Activated CD4-positive, alpha-beta T cell treated with anti-CD3 and anti-CD28 coated beads for 4 hours (primary cell): ENCODE measurements around the gene TBC1D4.

Experiments used
- DNase-seq, 2 donors: peaks; one replicate each; pipeline ENCODE4 v3.0.0-alpha.2; 2020

Gene TBC1D4

DNA sequence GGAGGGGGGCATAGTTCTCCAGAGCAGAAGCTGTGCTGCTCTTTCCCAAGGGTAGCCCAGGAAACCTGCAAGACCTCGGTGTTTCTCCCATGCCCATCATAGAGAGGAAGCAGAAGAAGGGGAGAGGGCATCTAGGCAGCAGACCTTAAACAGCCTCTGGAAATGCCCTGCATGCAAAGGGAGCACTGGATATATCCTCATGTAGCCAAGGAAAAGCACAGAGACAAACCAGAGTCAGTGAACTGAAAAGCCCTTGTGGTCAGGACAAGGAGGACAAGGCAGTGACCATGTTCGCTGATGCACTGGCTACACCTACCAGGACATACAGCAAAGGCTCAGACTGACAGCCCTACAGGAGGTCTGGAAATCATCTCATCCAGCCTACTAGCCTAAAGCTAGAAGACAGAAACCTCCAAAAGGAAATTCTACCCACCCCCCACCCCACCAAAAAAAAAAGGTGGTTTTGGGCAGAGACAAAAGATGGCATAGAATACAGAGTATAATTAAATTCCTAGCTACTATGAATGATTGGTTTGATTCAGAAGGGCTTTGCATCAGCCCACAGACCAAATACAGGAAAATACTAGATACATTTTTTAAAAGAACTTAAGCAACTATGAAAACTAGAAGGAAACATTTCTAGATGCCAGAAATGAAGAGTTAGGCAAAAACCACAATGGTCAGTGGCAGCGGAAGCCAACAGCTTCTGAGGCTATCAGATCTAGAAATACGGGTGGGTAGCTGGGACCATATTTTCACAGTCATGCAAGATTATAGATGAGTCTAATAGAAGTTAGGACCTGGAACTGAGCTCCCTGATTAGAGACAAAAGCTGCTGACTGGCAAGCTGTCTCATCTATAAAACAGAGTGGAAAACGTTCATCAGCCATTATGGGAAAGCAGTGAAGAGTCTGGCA lies 4.4 kb upstream of the TBC1D4 start:
- DNase-seq: no peak

DNA sequence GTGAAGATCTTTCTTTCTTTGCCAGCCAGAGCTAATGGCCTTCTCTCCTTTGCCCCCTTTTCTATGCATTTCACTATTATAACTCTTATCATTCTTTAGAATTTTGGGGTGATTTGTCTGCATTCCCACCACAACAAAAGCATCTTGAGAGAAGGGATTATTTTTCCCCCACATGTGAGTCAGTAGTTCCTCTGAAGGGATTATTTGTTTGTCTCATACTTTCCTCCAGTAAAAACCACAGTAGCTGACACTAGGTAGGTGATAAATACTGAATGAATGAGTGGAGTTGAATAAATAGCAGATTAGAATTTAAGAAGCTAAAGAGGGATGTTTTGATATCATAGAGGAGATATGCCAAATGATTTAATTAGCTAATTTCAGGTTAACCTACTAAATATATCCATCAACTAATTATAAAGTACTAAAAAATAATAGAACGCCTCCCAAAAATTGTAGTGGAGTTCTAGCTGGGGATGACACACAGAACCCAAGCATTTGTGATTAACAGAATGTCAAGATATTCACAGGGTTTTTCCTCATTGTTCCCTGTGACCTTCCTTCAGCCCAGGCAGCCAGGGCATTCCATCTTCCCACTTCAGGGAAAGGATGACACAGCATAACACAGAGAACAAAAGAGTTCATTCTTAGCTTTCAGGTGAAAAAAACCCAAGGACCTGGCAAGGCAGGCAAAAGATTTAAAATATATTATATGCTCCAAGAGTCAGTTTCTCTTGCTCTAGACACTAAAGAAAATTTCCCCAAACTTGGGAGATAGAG lies 3.5 kb upstream of the TBC1D4 start:
- no peak for DNase-seq

DNA sequence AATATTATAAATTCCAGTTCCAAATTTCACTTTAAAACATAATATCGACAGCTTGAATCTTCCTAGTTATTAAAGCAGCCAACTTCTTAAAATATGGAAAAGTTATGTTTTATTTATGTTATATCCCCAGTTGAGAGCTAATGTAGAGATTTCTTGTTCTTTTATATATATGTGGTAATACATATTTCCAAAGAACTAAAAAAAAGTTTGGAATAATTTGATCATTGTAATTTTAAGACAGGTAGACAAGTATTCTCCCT lies 781 bp upstream of the TBC1D4 start:
- DNase-seq: no peak

DNA sequence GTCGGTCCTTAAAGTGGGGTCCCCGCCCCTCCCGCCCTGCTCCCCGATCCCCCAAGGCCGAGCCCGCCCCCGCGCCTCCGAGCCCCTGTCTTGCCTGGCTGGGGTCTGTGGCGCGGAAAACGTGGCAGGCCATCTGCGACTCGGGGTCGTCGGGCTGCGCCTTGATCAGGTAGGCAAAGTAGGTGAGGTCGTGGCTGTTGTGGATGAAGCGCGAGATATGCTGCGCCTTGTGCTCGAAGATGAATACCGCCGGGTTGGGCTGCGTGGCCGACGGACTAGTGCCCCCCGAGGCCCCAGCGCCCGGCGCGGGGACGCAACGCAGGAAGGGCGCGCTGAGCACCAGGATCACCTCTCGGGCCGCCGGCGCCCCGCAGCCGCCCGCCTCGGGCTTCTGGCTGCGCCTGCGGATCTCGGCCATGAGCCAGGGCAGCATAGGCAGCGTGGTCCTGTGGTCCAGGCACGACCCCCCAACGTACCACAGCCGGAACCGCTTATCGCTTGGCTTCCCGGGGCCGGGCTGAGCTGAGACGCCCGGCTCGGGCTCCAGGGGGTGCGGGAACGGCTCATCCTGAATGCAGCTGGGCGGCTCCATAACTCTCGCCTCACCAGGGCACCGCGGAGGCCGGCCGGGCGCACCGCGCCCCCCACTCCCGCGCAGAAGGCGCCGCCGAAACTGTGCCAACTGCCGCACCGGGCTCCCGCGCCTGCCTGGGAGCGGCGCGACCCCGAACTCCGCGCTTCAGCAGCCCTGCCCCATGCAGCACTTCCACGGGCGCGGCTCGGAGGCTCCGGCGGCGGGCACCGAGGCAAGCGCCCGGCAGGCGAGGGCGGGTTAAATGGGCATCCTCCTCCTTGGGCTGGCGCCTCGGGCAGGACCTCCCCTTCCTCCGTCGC lies 546 bp downstream of the TBC1D4 start:
- peak; percentile 3 to 4 for DNase-seq

DNA sequence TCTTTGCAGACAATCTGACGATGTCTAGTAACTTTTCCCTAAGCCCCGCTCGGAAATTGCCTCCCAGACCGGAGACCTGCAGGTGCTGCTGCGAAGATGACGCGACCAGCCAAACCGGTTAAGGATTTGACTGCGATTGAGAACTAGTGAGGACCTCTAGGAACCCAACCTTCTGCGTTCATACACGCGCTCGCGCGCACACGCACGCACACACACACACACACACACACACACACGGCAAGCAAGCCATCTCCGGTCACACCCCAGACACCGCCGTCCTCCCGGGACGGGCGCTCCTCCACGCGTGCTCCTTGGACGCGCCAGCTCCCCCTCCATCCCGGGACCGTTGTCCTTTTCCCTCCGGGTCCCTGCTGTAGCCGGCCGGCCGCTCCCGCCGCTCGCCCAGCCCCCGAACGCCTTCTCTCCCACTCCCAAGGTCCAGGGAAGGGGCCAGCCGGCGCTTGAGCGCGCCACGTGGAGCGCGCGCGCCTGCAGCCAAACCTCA lies 1.2 kb downstream of the TBC1D4 start:
- peak in 1 of 2 donors; percentile 19 for DNase-seq

DNA sequence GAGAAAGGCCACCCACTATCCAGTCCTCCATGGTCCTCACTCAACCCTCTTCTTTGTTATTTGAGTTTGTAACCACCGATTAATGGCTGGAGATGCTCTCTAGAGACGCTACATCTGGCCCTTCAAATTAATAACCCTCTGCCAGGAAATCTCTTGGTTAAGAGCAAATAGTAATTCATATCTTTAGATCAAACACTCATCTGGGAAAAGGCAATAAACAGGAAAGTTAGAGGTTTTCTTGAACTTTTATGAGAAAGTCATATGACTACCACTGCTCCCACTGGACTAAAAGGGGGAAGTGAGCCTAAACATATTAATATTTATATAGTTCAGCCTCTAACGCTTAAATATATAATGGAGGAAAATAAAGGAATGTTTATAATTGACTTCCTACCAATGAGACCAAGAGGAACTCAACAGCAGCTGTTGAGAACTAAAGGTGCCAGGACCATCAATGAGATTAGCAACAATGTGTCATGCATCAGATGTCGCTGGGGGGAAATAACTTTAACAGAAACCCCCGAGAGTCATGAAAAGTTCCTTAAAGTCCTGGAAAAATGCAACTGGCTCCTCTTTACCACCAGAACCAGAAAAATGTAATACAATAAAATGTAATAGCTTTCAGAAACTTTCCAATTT lies 2.7 kb downstream of the TBC1D4 start:
- no peak for DNase-seq

DNA sequence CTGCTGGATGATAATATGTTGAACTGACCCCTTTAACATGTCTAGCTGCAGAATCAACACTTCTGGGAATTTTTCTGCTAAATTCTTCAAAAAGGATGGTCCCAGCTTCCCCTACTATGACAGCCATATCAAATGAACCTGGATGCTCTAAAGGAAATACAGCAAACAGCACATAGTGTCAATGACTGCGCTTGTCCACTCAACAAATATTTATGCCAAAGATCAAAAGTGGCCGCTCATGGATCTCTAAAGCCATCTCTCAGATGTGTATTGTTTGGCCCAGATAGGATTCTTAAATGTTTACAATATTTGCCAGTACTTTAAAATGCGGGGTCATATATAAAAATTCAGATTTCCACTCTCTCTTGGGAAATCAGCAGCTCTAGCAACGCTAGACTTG lies 3.3 kb downstream of the TBC1D4 start:
- DNase-seq: no peak

DNA sequence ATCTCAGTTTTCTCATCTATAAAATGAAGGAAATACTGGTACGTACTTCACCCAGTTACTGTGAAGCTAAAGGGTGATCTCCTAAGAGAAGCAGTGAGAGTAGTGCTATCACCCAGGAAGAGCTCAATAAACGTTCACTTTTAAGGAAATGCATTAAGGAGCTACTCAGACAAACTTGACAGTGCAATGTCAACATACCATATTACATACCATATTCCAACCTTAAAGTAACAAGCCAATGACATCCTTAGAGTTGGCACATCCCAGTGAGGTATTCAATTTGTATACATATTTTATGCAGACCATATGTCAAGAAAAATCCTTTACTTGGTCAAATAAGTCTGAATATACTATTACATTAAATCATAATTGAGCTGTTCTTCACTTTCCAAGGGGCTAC lies 7.0 kb downstream of the TBC1D4 start:
- no peak for DNase-seq

DNA sequence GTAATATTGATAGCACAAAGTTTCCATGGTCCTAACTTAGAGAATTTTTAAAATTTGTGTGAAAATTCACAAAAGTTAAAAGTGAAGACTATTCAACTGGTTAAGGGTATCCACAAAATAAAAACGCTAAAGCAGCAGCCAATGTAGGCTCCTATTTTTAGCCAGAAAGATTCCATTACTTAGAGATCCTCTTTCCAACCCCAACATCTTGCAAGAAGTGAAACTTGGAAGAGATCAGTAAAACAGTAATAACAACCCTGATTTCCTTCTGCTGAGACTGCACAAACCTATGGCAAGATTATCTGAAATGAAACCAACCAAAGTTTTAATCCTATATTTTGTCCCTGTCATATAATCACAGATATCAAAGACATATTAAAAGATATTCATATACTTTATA lies 8.5 kb downstream of the TBC1D4 start:
- DNase-seq: no peak

DNA sequence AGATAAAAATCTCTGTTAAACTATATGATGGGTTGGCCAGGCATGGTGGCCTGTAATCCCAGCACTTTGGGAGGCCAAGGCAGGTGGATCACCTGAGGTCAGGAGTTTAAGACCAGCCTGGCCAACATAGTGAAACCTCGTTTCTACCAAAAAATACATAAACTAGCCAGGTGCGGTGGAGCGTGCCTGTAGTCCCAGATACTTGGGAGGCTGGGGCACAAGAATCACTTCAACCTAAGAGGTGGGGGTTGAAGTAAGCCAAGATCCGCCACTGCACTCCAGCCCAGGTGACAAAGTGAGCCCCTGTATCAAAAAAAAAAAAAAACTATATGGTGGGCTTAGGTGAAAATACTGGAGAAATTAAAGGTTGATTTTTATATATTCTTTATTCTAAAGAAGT lies 11.3 kb downstream of the TBC1D4 start:
- DNase-seq: no peak

DNA sequence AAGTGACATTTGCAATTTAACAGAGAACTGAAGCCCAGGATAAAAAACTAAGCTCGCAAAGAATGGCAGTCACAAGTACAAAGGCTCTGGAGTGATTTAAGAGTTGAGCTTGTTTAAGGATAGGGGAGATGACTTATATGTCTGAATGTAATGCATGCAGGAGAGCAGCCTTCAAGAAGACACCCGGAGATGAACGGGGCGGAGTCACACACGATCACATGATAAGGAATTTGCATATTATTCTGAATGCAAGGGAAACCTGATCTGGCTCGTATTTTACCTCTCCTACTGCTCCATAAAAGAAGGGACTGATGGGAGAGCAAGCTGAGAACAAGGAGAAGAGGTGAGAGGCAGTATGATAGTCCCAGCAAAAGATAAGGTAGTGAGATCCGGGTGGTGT lies 12.9 kb downstream of the TBC1D4 start:
- DNase-seq: no peak

DNA sequence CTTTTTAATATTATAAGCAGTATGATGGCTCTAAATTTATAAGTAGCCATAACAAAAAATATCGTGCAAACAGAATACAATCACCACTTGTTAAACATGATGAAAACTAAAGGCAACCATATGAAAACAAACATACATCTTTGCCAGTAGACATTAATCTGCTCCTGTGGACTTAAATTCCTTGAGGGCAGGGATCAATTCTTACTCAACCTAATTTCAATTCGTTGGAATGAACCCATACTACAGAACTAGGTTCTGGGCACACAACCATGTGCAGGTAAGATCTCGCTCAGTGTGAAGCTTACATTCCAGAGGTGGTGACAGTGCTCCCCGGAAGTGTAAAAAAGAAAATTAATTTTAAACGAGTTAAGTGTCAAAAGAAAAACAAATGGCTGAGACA lies 13.4 kb downstream of the TBC1D4 start:
- no peak for DNase-seq

DNA sequence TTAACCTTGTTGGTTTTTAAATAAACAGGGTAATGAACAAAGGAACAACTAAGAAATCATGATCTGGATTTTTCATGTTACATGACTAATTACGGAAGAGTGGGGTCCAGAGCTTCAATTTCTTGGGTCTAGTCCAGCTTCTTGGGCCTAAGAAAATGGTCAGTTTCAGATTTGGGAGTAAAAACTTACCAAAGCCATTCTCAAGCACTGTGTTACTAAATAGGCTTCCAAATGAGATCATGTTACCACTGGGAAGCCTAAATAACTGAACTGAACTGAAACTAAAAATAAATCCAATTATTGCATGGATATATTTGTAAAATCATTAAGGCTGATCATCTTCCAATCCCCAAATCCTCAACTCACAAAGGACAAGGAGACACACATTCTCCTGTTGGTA lies 13.9 kb downstream of the TBC1D4 start:
- no peak for DNase-seq

DNA sequence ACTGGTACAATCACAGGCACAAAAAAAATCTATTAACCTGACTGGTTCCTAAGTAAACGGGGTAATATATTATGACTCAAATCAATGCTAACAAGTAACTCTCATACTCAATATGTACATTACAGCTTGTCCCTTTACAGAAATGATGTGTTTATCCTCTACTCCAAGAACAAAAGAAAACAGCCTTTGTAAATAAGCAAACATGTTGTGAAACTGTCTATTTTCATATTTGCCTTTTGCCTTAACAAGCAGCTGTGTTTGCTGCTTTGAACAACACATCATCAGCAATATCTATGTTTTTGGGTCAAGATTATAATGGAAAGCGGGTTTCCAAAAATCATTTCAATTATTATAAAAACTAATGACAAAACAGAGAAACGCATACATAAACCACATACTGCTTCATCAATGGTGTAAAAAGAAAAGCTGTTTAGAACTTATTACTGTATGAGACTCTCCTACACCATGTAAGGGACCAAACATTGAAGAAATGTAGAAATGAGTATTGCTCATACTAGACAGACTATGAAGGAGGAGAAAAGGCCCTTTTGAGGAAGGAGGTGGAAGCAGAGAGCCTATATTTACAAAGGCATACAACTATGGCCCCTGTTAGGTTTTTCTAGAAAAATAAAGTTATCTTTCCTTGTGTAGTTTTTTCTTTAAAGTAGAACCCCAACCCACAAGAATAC lies 14.8 kb downstream of the TBC1D4 start:
- DNase-seq: no peak

DNA sequence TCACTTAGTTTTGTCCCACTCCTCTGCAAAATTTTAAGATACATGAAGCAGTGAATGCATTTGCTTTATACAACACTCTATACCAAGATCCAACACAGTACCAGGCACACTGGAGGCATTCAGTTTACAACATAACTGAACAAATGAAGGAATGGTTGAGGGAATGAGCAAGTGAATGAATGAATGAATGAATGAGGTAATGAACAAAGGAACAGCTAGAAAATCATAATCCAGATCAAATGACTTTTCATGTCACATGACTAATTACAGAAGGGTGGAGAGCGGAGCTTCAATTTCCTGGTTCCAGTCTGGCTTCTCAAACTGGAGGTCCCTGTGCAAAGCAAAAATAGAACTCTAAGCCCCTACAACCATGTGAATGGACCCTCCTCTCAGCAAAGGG lies 16.7 kb downstream of the TBC1D4 start:
- no peak for DNase-seq

DNA sequence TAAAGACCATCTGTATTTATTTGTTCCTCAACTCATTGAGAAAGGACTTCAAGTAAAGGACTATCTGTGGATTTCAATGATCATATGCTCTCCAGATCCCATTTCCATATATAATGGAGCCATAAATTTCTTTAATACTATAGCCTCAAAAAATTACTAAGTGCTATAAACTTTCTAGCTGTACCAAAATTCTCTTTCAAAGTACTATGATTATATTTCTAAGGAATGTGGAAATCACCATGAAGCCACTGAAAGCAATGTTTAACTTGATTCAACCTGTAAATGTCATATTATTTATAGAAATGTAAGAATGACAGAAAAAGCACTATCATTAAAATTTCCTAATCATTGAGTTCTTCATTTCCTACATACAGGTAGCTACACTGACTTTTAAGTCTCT lies 20.7 kb downstream of the TBC1D4 start:
- DNase-seq: no peak

DNA sequence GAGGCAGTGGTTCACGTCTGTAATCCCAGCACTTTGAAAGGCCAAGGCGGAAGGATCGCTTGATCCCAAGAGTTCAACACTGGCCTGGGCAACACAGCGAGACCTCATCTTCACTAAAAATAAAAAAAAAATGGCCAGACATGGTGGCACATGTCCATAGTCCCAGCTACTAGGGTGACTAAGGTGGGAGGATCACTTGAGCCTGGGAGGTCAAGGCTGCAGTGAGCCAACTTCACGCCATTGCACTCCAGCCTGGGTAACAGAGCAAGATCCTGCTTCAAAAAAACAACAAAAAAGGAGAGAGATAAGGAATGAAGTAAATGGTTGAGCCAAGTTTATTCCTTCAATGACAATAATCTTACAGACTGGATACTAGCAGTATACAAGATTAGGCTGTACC lies 21.3 kb downstream of the TBC1D4 start:
- DNase-seq: no peak

DNA sequence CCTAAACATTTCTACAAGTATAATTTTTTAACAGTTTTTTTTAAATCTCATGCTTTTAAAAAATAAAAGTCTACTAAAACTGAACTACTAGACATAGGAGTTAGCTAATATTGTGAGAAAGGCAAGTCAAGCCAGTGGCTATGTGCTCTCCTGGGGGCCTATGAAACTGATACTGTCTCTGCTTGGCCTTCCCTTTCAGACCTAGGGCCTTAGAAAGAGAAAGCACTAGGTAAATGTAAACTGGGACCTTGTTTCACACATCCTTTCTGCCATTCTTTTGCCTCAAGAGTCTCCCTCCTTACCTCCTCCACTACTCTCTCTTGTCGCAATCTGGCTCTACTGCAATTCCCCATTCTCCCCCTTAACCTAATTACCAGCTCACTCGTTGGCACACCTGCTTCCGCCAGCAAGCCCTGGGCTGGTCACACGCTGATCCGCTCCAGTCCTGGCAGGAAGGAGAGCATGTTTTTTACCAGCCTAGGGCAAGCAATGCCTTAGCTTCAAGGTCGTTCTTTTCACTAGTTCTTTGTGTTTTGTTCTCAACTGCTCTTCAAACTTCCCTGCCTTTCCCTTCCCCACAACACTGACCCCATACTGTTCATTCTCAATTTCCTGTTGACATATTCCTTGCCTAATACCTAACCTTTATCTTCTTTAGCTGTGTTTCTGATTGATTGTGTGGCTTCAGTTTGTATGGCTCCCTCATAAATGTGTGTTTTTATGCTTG lies 23.1 kb downstream of the TBC1D4 start:
- no peak for DNase-seq

DNA sequence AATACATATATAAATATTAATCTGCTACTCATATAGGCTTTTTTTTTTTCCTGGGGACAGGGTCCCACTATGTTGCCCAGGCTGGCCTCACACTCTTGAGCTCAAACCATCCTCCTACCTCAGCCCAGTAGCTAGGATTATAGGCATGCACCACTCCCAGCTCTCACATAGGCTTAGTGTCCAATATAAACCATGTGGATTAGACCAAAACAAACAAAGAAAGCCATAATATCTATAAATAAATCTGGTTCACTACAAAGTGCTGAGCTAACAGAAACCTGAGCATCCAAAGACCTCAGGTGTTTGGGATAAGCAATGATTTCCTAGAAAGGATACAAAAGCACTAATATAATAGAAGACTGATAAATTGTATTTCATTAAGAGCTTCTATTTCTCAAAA lies 26.0 kb downstream of the TBC1D4 start:
- no peak for DNase-seq

DNA sequence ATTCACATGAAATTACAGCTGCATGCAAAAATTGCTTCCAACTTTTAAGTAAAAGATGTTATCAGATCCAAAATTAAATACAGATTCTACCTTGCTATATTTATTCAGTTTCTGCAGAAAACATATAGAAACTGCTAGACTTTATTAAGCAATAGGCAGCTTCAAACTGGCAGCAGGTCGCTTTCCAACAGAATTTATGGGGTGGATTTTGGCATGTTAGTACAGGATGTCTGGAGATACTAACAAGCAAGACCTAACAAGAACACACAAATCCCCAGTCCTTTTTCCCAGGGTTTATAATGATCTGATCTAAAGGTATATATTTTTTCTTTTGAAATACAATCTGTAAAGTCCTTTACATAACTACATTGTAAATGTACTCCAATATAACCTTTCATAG lies 27.5 kb downstream of the TBC1D4 start:
- DNase-seq: no peak

DNA sequence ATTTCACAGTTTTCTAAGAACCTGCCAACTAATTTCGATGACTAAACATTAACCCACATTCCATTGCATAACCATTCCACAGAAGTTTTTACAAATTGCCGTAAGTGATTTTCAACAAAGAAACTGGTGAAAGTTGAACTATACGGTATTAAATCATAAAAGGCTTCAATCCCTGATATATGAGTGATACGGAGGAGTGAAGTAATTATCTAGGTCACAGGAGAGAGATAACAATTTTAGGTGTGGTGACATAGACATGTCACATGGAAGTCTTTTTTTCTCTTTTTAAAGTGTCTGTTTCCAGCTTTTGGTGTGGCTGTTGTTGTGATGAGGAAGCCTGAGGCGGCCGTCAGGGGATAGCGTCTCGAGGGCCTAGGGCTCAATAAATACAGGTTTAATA lies 29.4 kb downstream of the TBC1D4 start:
- no peak for DNase-seq

DNA sequence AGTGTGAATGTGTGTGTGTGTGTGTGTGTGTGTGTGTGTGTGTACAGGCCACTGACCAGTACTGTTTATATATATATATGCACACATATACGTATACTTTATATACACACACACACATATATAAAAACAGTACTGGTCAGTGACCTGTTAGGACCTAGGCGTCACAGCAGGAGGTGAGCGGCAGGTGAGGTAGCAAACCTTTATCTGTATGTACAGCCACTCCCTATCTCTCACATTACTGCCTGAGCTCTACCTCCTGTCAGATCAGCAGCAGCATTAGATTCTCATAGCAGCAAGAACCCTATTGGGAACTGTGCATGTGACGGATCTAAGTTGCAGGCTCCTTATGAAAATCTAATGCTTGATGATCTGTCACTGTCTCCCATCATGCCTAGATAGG lies 34.5 kb downstream of the TBC1D4 start:
- no peak for DNase-seq
